Smooth muscle cell (in vitro differentiated cells): ENCODE results near the gene OXER1. TPM values are rescaled to one million over a fixed set of nuclear protein-coding genes. Genes with fewer than 3 reads are reported as not detected.

Source experiments
- DNase-seq: peaks from one replicate; lab custom pipeline; 2025; ENCODE audit not compliant: unreplicated experiment; lab: John Stamatoyannopoulos, UW
- H2AFZ ChIP-seq: fragments of 200-600 bp; sonication (generic); 2 replicates; pipeline ENCODE4 v1.6.0; 2016; ENCODE audit warnings: antibody characterized with exemption, low read depth, mild to moderate bottlenecking
- H3F3A ChIP-seq: fragments of 200-600 bp; sonication (generic); 2 replicates; pipeline ENCODE4 v1.6.0; 2017; ENCODE audit warnings: antibody characterized with exemption, low read depth
- H3K27ac ChIP-seq: fragments of 200-600 bp; sonication (generic); 2 replicates; pipeline ENCODE4 v1.5.1; 2016; ENCODE audit warnings: low read depth, mild to moderate bottlenecking
- H3K27me3 ChIP-seq: fragments of 200-600 bp; sonication (generic); 2 replicates; pipeline ENCODE4 v1.6.1; 2016; ENCODE audit warnings: low read depth, mild to moderate bottlenecking
- H3K36me3 ChIP-seq: fragments of 200-600 bp; sonication (generic); 2 replicates; pipeline ENCODE4 v1.5.1; 2016; ENCODE audit warnings: low read depth
- H3K4me1 ChIP-seq: fragments of 200-600 bp; sonication (generic); 2 replicates; pipeline ENCODE4 v1.5.1; 2016; ENCODE audit warnings: low read depth
- H3K4me2 ChIP-seq: fragments of 200-600 bp; sonication (generic); 2 replicates; pipeline ENCODE4 v1.6.0; 2016; ENCODE audit warnings: mild to moderate bottlenecking
- H3K4me3 ChIP-seq: fragments of 200-600 bp; sonication (generic); 2 replicates; pipeline ENCODE4 v1.5.1; 2016; ENCODE audit warnings: mild to moderate bottlenecking
- H3K79me2 ChIP-seq: fragments of 200-600 bp; sonication (generic); 2 replicates; pipeline ENCODE4 v1.6.0; 2016; ENCODE audit warnings: low read depth, mild to moderate bottlenecking
- H3K9ac ChIP-seq: fragments of 200-600 bp; sonication (generic); 2 replicates; pipeline ENCODE4 v1.6.0; 2016; ENCODE audit warnings: low read depth
- H3K9me3 ChIP-seq: fragments of 200-600 bp; sonication (generic); replicated peaks from 2 replicates; pipeline ENCODE4 v1.5.1; 2016; ENCODE audit warnings: low read depth
- H4K20me1 ChIP-seq: fragments of 200-600 bp; sonication (generic); 2 replicates; pipeline ENCODE4 v1.6.0; 2016; ENCODE audit warnings: low read depth
- WGBS: methylation state at CpG from one replicate; pipeline ENCODE4 v1.1.7; 2016; ENCODE audit warnings: low lambda C conversion rate; 5-methylcytosine and 5-hydroxymethylcytosine counted together
- polyA plus RNA-seq: library from polyadenylated mRNA; unstranded; fragments of >200 nt; fragmentation: Nextera tagmentation; extraction: Ambion mirVana; gene quantifications from 2 replicates; pipeline ENCODE4 v1.2.1, GENCODE V29; 2016
- total RNA-seq: library from RNA; depleted of rRNA; stranded (reverse); fragments of >200 nt; gene quantifications from 2 replicates; pipeline ENCODE4 v1.2.3, GENCODE V29; 2014
- TF ChIP-seq, protein P1 (sequence below): fragments of 200-600 bp; sonication (generic); IDR thresholded peaks from 2 replicates; pipeline ENCODE4 v1.5.1; 2017; ENCODE audit warnings: borderline replicate concordance, mild to moderate bottlenecking, antibody characterized with exemption; ENCODE audit not compliant: insufficient read depth, poor library complexity, severe bottlenecking

Gene OXER1
- total and polyA plus RNA-seq, 2 experiments from 2014 or later, result 2.2 TPM; not detected in 1

DNA sequence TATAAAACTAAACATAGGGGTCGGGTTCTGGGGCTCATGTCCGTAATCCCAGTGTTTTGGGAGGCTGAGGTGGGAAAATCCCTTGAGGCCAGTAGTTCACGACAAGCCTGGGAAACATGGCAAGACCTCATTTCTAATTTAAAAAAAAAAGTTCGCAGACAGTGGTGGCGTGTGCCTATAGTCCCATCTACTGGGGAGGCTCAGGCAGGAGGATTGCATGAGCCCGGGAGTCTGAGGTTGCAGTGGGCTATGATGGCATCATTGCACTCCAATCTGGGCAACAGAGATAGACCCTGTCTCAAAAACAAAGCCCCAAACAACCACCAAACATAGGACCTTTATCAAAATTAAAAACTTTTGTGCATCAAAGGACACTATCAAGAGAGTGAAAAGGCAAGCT lies 38.2 kb upstream of the OXER1 start:
- Histone ChIP-seq H3K27me3 (no peaks in the 10 kb centered on the region), H3F3A (no peaks in the 10 kb centered on the region), H3K79me2 (no peaks in the 10 kb centered on the region), H3K4me1 (no peaks in the 10 kb centered on the region), H2AFZ (no peak overlapping the region), H3K4me3 (no peak overlapping the region), H3K9ac (no peak overlapping the region), H3K9me3 (no peaks in the 10 kb centered on the region), H3K4me2 (no peak overlapping the region), H4K20me1 (no peaks in the 10 kb centered on the region), H3K27ac (no peak overlapping the region), H3K36me3 (no peaks in the 10 kb centered on the region)
- TF ChIP-seq, protein P1, sequence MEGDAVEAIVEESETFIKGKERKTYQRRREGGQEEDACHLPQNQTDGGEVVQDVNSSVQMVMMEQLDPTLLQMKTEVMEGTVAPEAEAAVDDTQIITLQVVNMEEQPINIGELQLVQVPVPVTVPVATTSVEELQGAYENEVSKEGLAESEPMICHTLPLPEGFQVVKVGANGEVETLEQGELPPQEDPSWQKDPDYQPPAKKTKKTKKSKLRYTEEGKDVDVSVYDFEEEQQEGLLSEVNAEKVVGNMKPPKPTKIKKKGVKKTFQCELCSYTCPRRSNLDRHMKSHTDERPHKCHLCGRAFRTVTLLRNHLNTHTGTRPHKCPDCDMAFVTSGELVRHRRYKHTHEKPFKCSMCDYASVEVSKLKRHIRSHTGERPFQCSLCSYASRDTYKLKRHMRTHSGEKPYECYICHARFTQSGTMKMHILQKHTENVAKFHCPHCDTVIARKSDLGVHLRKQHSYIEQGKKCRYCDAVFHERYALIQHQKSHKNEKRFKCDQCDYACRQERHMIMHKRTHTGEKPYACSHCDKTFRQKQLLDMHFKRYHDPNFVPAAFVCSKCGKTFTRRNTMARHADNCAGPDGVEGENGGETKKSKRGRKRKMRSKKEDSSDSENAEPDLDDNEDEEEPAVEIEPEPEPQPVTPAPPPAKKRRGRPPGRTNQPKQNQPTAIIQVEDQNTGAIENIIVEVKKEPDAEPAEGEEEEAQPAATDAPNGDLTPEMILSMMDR, result no peak
- 89% methylated on average over 6 of the region's 6 CpGs for WGBS
- no peak for DNase-seq

DNA sequence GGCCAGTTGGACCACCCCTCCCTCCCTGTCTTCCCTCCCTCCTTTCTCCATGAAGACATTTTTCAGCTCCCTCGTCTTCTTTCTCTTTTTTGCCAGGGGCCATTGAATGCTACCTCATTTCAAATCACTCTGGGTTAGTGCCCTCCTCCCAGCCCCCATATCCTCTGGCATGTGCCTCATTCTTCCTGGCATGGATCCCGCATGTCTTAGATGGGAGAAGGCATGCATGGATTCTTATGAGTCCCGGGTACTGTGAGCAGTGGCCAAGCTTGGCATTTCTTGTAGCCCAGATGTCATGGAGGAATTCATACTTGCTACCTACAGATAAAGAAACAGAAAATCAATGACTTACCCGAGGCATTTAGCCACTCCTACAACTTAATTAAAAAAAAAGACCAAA lies 37.4 kb upstream of the OXER1 start:
- H2AFZ ChIP-seq, result no peak overlapping the region

DNA sequence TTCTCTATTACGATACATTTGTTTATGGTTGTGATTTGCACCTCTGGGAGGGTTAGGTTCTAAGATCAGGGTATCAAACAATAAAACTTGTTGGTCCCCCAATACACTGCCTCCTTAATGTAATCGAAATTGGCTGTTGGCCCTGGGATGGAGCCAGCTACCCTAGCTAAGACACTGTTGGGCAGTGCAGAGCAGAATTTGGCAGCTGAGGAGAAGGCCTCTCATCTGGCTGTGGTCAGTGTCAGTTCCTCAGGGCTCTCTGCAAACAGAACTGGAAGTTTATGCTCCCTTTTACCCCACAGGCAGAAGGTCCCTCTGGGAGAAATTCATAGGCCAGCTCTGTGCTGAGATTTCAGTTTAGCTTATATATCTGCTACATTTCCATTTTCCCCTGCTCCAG lies 37.0 kb upstream of the OXER1 start:
- Histone ChIP-seq H3K9me3 (no peaks in the 10 kb centered on the region), H2AFZ (no peak overlapping the region), H3K27ac (no peak overlapping the region), H3K79me2 (no peaks in the 10 kb centered on the region), H3K27me3 (no peaks in the 10 kb centered on the region), H3K36me3 (no peaks in the 10 kb centered on the region), H3K4me2 (no peak overlapping the region), H3K9ac (no peak overlapping the region), H3K4me3 (no peak overlapping the region), H3F3A (no peaks in the 10 kb centered on the region), H4K20me1 (no peaks in the 10 kb centered on the region), H3K4me1 (no peaks in the 10 kb centered on the region)
- no peak for DNase-seq
- TF ChIP-seq, protein P1, result no peak
- 93% methylated on average over 2 of the region's 2 CpGs for WGBS

More for the DNA sequence above, 37.4 kb upstream of the OXER1 start:
- H3F3A ChIP-seq, result no peaks in the 10 kb centered on the region
- H3K36me3 ChIP-seq, result no peaks in the 10 kb centered on the region
- no peak overlapping the region for H3K27ac ChIP-seq
- no peaks in the 10 kb centered on the region for H3K79me2 ChIP-seq
- no peak overlapping the region for H3K9ac ChIP-seq
- H3K4me3 ChIP-seq, result no peak overlapping the region
- H4K20me1 ChIP-seq, result no peaks in the 10 kb centered on the region
- H3K9me3 ChIP-seq, result no peaks in the 10 kb centered on the region
- no peaks in the 10 kb centered on the region for H3K4me1 ChIP-seq
- DNase-seq, result no peak
- TF ChIP-seq, protein P1, result no peak
- 87% methylated on average over 4 of the region's 4 CpGs for WGBS
- no peaks in the 10 kb centered on the region for H3K27me3 ChIP-seq
- H3K4me2 ChIP-seq, result no peak overlapping the region

DNA sequence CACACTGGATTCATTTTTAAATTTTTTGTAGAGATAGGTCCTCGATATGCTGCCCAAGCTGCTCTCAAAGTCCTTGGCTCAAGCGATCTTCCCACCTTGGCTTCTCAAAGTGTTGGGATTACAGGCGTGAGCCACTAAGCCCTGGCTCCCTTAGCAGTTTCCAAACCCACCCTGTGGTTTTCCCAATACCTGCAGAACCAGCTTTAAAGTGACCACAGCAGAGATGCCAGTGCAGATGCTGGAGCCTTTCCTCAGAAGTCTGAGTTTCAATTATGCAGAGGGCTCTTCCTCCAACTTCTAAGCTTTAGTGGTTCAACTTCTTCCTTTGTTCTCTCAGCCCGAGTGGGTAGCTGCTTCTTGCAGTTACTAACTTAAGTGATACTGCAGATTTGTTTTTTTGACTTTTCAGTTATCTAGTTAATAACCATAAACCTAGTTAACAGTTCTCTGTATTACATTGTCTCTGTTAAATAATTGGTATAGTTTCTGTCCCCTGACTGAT lies 36.6 kb upstream of the OXER1 start:
- no peak overlapping the region for H3K27ac ChIP-seq
- no peaks in the 10 kb centered on the region for H4K20me1 ChIP-seq
- H3K79me2 ChIP-seq, result no peaks in the 10 kb centered on the region
- H3K9me3 ChIP-seq, result no peaks in the 10 kb centered on the region
- DNase-seq, result no peak
- H3K9ac ChIP-seq, result no peak overlapping the region
- H3K27me3 ChIP-seq, result no peaks in the 10 kb centered on the region
- H3K4me3 ChIP-seq, result no peak overlapping the region
- 77% methylated on average over 4 of the region's 4 CpGs for whole genome bisulfite sequencing
- H3K4me1 ChIP-seq, result no peaks in the 10 kb centered on the region
- H3F3A ChIP-seq, result no peaks in the 10 kb centered on the region
- no peak overlapping the region for H3K4me2 ChIP-seq
- no peak overlapping the region for H2AFZ ChIP-seq
- no peaks in the 10 kb centered on the region for H3K36me3 ChIP-seq
- TF ChIP-seq, protein P1, result no peak
